ENCODE measurements around the gene COPE. TPM values are rescaled to one million over a fixed set of nuclear protein-coding genes. Genes with fewer than 3 reads are reported as not detected.

Gene COPE
- total RNA-seq, 4 donors from 2014 or later = 170 to 245 (median 224) TPM

DNA sequence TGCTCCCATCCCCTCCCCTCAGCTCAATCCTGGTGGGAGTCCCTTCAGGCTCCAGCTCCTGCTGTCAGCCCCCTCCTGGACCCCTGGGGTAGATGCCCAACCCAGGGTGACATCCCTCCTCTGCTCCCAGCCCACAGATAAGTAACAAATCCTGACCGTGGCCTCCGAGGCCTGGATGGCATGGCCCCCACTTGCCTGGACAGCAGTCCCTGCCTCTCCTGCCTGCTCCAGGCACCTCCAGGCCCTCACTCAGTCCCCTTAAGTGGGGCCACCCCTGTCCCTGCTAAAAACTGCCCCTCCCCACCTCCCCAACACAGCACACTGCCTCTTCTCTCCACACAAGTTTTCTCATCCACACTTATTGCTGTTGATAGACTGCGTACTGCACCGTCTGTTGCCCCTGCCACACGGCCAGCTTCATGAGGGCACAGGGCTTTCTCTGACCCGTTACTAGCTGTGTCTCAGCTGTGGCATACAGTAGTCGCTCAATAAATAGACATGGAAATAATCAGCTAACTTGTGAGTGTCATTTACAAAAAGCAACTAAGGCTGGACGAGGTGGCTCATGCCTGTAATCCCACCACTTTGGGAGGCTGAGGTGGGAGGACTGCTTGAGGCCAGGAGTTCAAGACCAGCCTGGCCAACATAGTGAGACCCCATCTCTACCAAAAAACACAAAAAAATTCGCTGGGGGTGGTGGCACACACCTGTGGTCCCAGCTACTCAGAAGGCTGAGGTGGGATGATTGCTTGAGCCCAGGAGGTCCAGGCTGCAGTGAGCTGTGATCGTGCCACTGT lies 29.0 kb downstream of the COPE start:
- peaks cover 1 to 35% (median 12%) of the 10 kb centered on the region in 4 donors for H3K27me3 ChIP-seq
- intact Hi-C loops (cut with DNase I) = no loop called here
- TF ChIP-seq, protein P1, sequence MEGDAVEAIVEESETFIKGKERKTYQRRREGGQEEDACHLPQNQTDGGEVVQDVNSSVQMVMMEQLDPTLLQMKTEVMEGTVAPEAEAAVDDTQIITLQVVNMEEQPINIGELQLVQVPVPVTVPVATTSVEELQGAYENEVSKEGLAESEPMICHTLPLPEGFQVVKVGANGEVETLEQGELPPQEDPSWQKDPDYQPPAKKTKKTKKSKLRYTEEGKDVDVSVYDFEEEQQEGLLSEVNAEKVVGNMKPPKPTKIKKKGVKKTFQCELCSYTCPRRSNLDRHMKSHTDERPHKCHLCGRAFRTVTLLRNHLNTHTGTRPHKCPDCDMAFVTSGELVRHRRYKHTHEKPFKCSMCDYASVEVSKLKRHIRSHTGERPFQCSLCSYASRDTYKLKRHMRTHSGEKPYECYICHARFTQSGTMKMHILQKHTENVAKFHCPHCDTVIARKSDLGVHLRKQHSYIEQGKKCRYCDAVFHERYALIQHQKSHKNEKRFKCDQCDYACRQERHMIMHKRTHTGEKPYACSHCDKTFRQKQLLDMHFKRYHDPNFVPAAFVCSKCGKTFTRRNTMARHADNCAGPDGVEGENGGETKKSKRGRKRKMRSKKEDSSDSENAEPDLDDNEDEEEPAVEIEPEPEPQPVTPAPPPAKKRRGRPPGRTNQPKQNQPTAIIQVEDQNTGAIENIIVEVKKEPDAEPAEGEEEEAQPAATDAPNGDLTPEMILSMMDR (IDR thresholded peaks at IDR 0.05) = no peak
- no peak for TF ChIP-seq POLR2A (IDR thresholded peaks at IDR 0.05)
- no peak overlapping the region for H3K4me3 ChIP-seq
- WGBS, 2 donors = 59 to 75% methylated on average over 9 to 10 of the region's 10 CpGs
- peaks cover 5 to 16% (median 5%) of the 10 kb centered on the region in 3 donors for H3K4me1 ChIP-seq
- no peaks in the 10 kb centered on the region for H3K9me3 ChIP-seq
- no peaks in the 10 kb centered on the region for H3K36me3 ChIP-seq
- H3K27ac ChIP-seq = no peak overlapping the region
- DNase-seq = no peak

DNA sequence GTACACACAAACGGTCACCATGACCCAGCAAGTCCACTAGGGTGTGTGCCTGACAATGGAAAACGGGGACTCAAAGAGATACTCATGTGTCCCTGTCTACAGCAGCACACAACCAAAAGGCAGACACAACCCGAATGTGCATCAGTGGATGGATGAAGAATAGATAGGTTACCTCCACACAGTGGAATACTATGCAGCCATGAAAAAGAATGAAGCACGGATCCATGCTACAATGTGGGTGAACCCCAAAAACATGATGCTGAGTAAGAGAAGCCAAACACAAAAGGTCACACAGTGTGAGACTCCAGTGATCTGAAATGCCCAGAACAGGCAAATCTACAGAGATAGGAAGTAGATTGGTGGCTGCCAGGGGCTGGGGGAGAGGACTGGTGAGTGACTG lies 32.2 kb downstream of the COPE start:
- peaks cover 0 to 3% (median 0%) of the 10 kb centered on the region in 4 donors for H3K27me3 ChIP-seq
- intact Hi-C loops (cut with DNase I) = no loop called here
- WGBS, 2 donors = 88 to 89% methylated on average over 3 of the region's 4 CpGs
- H3K4me1 ChIP-seq = peaks cover 0 to 5% (median 0%) of the 10 kb centered on the region in 3 donors
- DNase-seq = no peak
- TF ChIP-seq POLR2A (IDR thresholded peaks at IDR 0.05) = no peak
- TF ChIP-seq, protein P1 (IDR thresholded peaks at IDR 0.05) = no peak
- no peak overlapping the region for H3K27ac ChIP-seq
- no peak overlapping the region for H3K4me3 ChIP-seq
- no peaks in the 10 kb centered on the region for H3K36me3 ChIP-seq
- H3K9me3 ChIP-seq = no peaks in the 10 kb centered on the region

DNA sequence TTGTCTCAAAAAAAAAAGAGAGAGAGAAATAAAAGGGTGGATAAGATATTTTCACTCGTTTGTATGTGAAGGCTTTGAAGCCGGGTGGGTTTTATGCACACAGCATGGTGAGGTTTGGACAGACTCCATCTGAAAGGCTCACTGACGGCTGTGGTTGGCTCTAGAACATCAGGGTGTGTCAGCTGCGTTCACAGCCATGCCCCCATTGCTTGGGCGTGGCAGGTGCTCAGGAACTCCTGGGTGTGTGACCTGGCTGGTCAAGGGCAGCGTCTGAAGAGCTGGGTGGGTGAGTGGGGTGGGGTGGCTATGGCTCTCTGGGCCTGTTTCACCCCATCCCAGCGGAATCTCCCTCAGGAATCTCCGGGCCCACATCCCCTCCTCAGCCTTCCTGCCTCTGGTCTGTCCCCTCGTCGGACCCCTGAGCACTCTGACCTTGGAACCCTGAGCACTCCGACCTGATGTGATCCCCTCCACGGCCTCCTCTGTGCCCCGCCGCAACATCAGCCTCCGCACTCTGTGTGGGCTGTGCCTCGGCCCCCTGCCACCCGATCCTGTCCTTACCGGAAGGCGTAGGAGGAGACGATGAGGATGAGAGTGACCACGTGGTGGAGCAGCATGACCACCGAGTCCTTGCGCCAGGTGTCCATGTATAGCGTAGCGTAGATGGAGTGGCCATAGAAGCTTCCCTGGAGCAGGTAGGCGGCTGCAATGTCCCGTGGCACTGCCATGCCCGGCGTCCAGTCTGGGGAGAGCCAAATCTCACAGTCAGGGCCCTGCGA lies 35.5 kb downstream of the COPE start:
- no peaks in the 10 kb centered on the region for H3K9me3 ChIP-seq
- H3K27me3 ChIP-seq = no peaks in the 10 kb centered on the region
- no peak overlapping the region for H3K4me3 ChIP-seq
- WGBS, 2 donors = 61 to 74% methylated on average over 18 to 23 of the region's 30 CpGs
- H3K4me1 ChIP-seq = peaks cover 0 to 5% (median 0%) of the 10 kb centered on the region in 3 donors
- no peaks in the 10 kb centered on the region for H3K36me3 ChIP-seq
- TF ChIP-seq POLR2A (IDR thresholded peaks at IDR 0.05) = no peak
- TF ChIP-seq, protein P1 (IDR thresholded peaks at IDR 0.05) = no peak
- no peak overlapping the region for H3K27ac ChIP-seq
- intact Hi-C loops (cut with DNase I) = no loop called here
- DNase-seq = no peak

DNA sequence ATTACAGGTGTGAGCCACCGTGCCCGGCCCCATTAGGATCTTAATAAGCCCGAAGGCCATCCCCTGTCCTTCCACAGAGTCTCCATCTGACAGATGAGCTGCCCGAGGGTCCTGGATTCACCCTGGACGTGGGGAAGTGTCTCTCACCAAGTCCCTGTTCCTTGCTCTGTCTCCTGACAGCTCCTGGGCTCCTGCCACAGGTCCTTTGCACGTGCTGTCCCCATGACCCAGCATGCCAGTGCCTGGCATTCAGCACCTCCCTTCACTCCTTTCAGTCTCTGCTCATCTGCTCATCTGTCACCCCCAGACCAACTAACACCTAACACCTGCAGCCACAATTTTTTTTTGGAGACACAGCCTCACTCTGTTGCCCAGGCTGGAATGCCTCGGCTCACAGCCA lies 37.7 kb downstream of the COPE start:
- Histone ChIP-seq H3K27me3 (no peaks in the 10 kb centered on the region), H3K27ac (no peak overlapping the region), H3K36me3 (no peaks in the 10 kb centered on the region), H3K4me3 (no peak overlapping the region), H3K9me3 (no peaks in the 10 kb centered on the region), H3K4me1 (peaks cover 0 to 5% (median 0%) of the 10 kb centered on the region in 3 donors)
- intact Hi-C loops (cut with DNase I) = no loop called here
- no peak for DNase-seq
- WGBS, 2 donors = 81 to 90% methylated on average over 6 to 7 of the region's 7 CpGs
- no peak for TF ChIP-seq POLR2A (IDR thresholded peaks at IDR 0.05)
- TF ChIP-seq, protein P1 (IDR thresholded peaks at IDR 0.05) = no peak
